HG03175 (cell line): ENCODE results near the gene GATA3.

ENCODE experiments used
- ATAC-seq: cut with Tn5 transposase; IDR thresholded peaks from one replicate; pipeline ENCODE4 v1.9.1; 2021; ENCODE audit warnings: mild to moderate bottlenecking, moderate library complexity; ENCODE audit not compliant: unreplicated experiment

The GATA3 gene

GRCh38 chr10:8088504-8088903, 34.0 kb downstream of the GATA3 start:
- peak; percentile 60 for ATAC-seq

- no peak for ATAC-seq
Observed at GRCh38 chr10:8092428-8092827, 37.9 kb downstream of the GATA3 start.

GRCh38 chr10:8095959-8096358, 41.5 kb downstream of the GATA3 start:
- ATAC-seq: no peak

- ATAC-seq: no peak
Observed at GRCh38 chr10:8096931-8097330, 42.4 kb downstream of the GATA3 start.

- ATAC-seq: no peak
Observed at GRCh38 chr10:8100366-8100765, 45.9 kb downstream of the GATA3 start.

- ATAC-seq: no peak
Observed at GRCh38 chr10:8102708-8103401, 48.4 kb downstream of the GATA3 start.

GRCh38 chr10:8103543-8103942, 49.1 kb downstream of the GATA3 start:
- ATAC-seq: no peak

- ATAC-seq: no peak
Observed at GRCh38 chr10:8104005-8104404, 49.5 kb downstream of the GATA3 start.

- ATAC-seq: no peak
Observed at GRCh38 chr10:8104721-8105120, 50.2 kb downstream of the GATA3 start.

- no peak for ATAC-seq
Observed at GRCh38 chr10:8105932-8106331, 51.4 kb downstream of the GATA3 start.

GRCh38 chr10:8112230-8112905, 57.9 kb downstream of the GATA3 start:
- no peak for ATAC-seq

GRCh38 chr10:8112942-8113442, 58.5 kb downstream of the GATA3 start:
- ATAC-seq: no peak

GRCh38 chr10:8113616-8114015, 59.1 kb downstream of the GATA3 start:
- no peak for ATAC-seq

GRCh38 chr10:8114741-8115617, 60.5 kb downstream of the GATA3 start:
- no peak for ATAC-seq

- ATAC-seq: no peak
Observed at GRCh38 chr10:8115618-8115980, 61.1 kb downstream of the GATA3 start.

GRCh38 chr10:8116474-8116873, 62.0 kb downstream of the GATA3 start:
- ATAC-seq: no peak

GRCh38 chr10:8116926-8117493, 62.5 kb downstream of the GATA3 start:
- ATAC-seq: no peak

- ATAC-seq: no peak
Observed at GRCh38 chr10:8121201-8121890, 66.9 kb downstream of the GATA3 start.

GRCh38 chr10:8122611-8123369, 68.3 kb downstream of the GATA3 start:
- no peak for ATAC-seq

GRCh38 chr10:8124436-8124835, 69.9 kb downstream of the GATA3 start:
- no peak for ATAC-seq
